Activated naive CD4-positive, alpha-beta T cell treated with anti-CD3 and anti-CD28 coated beads, Interleukin-2, amount 10 ng/mL, durations not matched to agents 7 days and 5 days (primary cell): ENCODE results near the gene FOXR1.
"Not testable (repeated sequence)": the region's sequence is repeated elsewhere in the genome, so short reads cannot be mapped to it uniquely, and the experiment has no call there.

Source experiments
- CTCF ChIA-PET: fragments of 350-600 bp; sonication (Branson Sonifier 250); formaldehyde crosslinking; loops from one replicate; lab custom pipeline; 2021; ENCODE audit warnings: antibody characterized with exemption; lab: Charles Lee
- DNase-seq: peaks from one replicate; pipeline ENCODE4 v3.0.0-alpha.2; 2020
- H3K27ac Mint-ChIP-seq: one replicate; pipeline ENCODE4 v1.8.0; 2021; ENCODE audit warnings: mild to moderate bottlenecking, moderate library complexity, mixed read lengths
- H3K27me3 Mint-ChIP-seq: one replicate; pipeline ENCODE4 v1.8.0; 2021; ENCODE audit warnings: mild to moderate bottlenecking, mixed read lengths
- H3K36me3 Mint-ChIP-seq: one replicate; pipeline ENCODE4 v1.8.0; 2021; ENCODE audit warnings: mixed read lengths
- H3K4me1 Mint-ChIP-seq: one replicate; pipeline ENCODE4 v1.8.0; 2021; ENCODE audit warnings: mixed read lengths
- H3K4me3 Mint-ChIP-seq: one replicate; pipeline ENCODE4 v1.8.0; 2021; ENCODE audit warnings: mild to moderate bottlenecking, moderate library complexity, mixed read lengths
- H3K9me3 Mint-ChIP-seq: one replicate; pipeline ENCODE4 v1.8.0; 2021; ENCODE audit warnings: mixed read lengths

The FOXR1 gene

DNA sequence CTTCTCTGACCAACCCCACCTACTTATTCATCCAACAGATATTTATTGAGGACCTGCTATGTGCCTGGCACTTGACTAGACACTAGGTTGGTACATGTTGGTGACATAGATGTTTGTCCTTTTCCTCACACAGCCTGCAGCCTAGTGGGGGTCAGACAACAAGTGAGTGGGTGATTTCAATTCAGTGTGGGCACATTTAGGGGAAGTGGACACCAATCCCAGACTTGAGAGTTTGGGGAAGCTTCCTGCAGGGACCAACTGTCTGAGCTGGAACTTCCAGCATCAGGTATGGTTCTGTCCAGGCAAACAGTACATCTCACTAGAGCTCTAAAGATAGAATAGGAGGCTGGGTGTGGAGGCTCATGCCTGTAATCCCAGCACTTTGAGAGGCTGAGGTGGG lies 40.0 kb upstream of the FOXR1 start:
- Mint-ChIP-seq H3K27me3 (peaks cover 8% of the 10 kb centered on the region), H3K9me3 (no peaks in the 10 kb centered on the region), H3K27ac (no peak overlapping the region), H3K4me3 (no peak overlapping the region), H3K36me3 (no peaks in the 10 kb centered on the region), H3K4me1 (peaks cover 41% of the 10 kb centered on the region)
- DNase-seq = no peak
- CTCF ChIA-PET = interaction anchor here (1.3 to 10.5 kb wide), 5 partner anchors 8 to 241 kb away, joined by 5 to 232 read pairs (median 16); no protein-coding TSS in a partner anchor

DNA sequence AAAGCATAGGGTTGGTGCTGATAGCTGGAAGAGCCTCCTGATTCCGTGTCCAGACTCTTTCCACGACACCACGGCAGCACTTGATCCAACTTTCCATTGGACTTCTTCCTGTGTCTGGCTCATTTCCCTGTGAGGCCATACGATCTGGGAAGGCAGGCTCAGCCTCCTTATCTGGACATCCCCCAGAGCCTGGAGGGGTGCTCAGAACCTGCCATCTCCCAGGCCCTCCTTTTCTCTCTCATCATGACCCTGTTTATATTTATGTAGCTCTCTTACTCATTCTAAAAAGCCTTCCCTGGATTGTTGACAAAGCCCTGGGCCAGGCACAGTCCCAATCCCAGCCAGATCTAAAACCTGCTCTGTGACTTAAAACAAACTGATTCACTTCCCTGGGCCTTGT lies 38.1 kb upstream of the FOXR1 start:
- H3K27ac Mint-ChIP-seq = no peak overlapping the region
- H3K4me1 Mint-ChIP-seq = peaks cover 23% of the 10 kb centered on the region
- CTCF ChIA-PET = interaction anchor here (0.6 kb wide), 2 partner anchors 149 to 159 kb away, joined by 3 read pairs; no protein-coding TSS in a partner anchor
- no peak overlapping the region for H3K4me3 Mint-ChIP-seq
- no peaks in the 10 kb centered on the region for H3K9me3 Mint-ChIP-seq
- H3K27me3 Mint-ChIP-seq = peaks cover 17% of the 10 kb centered on the region
- no peaks in the 10 kb centered on the region for H3K36me3 Mint-ChIP-seq
- DNase-seq = no peak

DNA sequence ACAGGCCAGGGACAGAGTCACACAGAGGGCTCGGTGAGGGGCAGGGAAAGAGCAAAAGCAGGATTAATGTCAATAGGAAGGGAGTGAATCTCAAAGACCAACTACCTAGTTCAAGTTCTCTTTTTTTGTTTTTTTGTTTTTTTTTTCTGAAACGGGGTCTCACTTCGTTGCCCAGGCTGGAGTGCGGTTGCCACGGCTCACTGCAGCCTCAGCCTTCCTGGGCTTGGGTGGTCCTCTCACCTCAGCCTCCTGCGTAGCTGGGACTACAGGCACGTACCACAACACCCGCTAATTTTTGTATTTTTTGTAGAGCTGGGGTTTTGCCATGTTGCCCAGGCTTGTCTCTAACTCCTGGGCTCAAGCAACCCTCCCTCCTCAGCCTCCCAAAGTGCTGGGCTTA lies 36.2 kb upstream of the FOXR1 start:
- CTCF ChIA-PET = interaction anchor here (1.5 kb wide), 1 partner anchor 26 kb away, joined by 3 read pairs; no protein-coding TSS in a partner anchor
- H3K36me3 Mint-ChIP-seq = no peaks in the 10 kb centered on the region
- peaks cover 34% of the 10 kb centered on the region for H3K4me1 Mint-ChIP-seq
- H3K27me3 Mint-ChIP-seq = peaks cover 26% of the 10 kb centered on the region
- no peaks in the 10 kb centered on the region for H3K9me3 Mint-ChIP-seq
- H3K4me3 Mint-ChIP-seq = no peak overlapping the region
- H3K27ac Mint-ChIP-seq = no peak overlapping the region
- DNase-seq = no peak

DNA sequence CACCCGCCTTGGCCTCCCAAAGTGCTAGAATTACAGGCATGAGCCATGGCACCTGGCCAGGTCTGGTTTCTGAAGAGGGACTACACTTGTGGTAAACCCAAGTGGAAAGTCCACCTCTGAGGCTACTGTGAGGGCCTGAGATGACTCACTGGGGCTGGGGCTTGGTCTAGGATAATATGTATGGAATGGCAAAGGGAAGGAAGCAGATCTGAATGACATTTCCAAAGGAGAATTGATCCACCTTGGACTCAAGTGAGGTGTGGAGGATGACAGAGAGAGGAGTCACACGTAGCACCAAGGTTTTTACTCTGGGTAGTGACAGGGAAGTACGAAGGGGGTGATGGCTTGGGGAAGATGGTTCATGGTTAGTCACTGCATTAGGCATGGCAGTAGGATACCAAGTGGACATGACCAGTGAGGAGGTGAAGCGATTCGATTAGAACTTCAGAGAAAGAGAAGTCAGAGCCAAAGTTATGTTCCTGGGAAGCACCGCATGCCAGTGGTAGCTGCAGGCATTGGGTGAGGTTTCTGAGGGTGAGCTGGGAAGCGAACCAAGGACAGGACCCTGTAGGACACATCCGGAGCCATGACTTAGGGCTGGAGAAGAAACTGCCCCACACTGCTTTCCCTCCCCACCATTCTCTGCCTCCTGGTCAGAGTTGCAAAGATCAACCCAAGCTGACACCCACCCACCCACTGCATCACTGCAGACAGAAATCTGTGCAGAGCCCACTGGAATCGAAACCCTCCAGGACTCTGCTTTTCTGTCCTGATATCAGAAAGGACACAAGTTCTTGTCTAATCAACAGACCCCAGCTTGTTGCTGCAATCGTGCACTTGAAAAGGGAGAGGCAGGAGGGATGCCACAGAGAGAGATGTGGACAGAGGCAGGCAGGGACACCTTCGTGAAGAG lies 32.8 kb upstream of the FOXR1 start:
- H3K27me3 Mint-ChIP-seq = peaks cover 32% of the 10 kb centered on the region
- CTCF ChIA-PET = interaction anchor here (0.7 to 2.9 kb wide), 2 partner anchors 8 to 13 kb away, joined by 3 to 21 read pairs; partner anchors contain the start of gene BCL9L
- H3K27ac Mint-ChIP-seq = peak overlapping the region; percentile 24
- no peaks in the 10 kb centered on the region for H3K9me3 Mint-ChIP-seq
- no peak overlapping the region for H3K4me3 Mint-ChIP-seq
- no peak for DNase-seq
- peaks cover 37% of the 10 kb centered on the region for H3K4me1 Mint-ChIP-seq
- H3K36me3 Mint-ChIP-seq = no peaks in the 10 kb centered on the region

DNA sequence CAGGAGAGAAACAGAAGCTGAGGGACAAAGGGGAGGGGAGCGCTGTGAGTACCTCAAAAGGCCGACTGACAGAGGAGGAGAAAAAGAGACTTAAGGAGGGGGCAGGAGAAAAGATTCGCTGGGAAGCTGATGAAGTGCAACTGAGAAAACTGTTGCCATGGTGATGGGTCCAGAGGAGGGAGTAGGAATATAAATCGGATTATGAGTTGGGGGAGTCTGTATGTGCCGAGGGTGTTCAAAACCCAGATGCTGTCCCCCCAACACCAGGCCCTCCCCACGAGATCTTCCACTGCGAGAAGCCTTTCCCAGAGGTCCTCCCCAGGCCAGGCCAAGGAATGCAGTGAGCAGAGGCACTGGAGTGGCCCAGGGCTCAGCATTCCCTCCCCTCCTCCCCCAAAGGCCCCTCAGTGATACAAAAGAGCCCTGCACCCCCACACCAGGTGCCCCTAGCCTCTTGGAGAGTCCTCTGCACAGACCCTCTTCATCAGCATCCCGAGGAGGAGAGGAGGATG lies 32.1 kb upstream of the FOXR1 start:
- no peak overlapping the region for H3K4me3 Mint-ChIP-seq

DNA sequence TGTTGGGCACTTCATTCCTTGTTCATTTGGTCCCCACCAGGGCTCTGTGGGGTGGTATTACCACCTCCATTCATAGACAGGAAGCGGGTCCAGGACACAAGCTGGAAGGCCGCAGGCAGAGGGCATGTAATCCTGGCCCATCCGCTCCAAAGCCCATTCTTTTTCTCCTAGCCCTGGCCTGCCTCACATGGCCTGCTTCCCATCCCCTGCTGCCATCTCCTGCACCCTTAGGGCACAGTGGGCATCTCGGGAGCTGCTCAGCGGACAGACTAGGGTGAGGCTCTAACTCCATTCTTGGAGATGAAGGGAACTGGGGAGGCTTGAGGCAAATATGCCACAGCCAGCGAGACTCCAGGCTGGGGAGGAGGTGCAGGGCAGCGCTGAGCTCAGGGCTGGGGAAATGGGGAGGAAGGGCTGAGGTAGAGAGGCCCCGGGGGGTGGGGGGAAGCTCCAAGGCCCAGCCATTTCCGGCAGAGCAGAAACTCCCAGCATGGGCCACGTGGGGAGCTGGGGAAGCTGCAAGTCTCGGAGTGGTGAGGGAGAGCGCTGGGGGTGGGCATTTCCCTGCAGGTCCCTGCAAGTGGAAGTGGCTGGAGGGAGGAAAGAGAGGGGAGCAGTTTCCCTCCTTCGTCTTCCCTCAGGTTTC lies 31.5 kb upstream of the FOXR1 start:
- Mint-ChIP-seq H3K4me1 (peaks cover 39% of the 10 kb centered on the region), H3K27ac (peak overlapping the region; percentile 56), H3K9me3 (no peaks in the 10 kb centered on the region), H3K36me3 (no peaks in the 10 kb centered on the region), H3K27me3 (peaks cover 35% of the 10 kb centered on the region), H3K4me3 (no peak overlapping the region)
- peak; percentile 82 for DNase-seq
- CTCF ChIA-PET = interaction anchor here (0.9 to 2.9 kb wide), 4 partner anchors 10 to 250 kb away, joined by 3 to 21 read pairs (median 4); no protein-coding TSS in a partner anchor

More for the DNA sequence above, 32.1 kb upstream of the FOXR1 start:
- Mint-ChIP-seq H3K36me3 (no peaks in the 10 kb centered on the region), H3K27ac (peak overlapping the region; percentile 24), H3K4me1 (peaks cover 37% of the 10 kb centered on the region), H3K27me3 (peaks cover 32% of the 10 kb centered on the region), H3K9me3 (no peaks in the 10 kb centered on the region)
- CTCF ChIA-PET = interaction anchor here (0.7 to 2.9 kb wide), 3 partner anchors 9 to 249 kb away, joined by 3 to 21 read pairs (median 3); partner anchors contain the start of gene BCL9L
- no peak for DNase-seq

DNA sequence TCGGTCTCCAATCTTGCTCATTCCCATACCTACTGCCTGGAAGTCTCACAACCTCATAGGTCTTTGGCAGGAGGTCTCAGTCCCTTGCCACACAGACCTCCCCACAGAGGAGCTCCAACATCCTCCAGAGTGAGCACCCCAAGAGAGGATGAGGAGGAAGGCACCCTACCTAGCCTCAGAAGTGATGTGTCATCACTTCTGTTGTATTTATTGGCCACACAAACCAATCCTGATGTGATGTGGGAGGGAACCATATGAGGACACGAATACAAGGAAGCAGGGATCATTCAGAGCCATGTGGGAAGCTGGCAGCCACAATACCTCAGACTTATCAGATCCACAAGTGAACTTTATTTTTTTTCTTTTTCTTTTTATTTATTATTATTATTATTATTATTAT lies 24.5 kb upstream of the FOXR1 start:
- CTCF ChIA-PET = interaction anchor here (1.2 to 1.6 kb wide), 2 partner anchors 17 to 258 kb away, joined by 3 to 9 read pairs; no protein-coding TSS in a partner anchor
- H3K4me1 Mint-ChIP-seq = peaks cover 7% of the 10 kb centered on the region
- no peak for DNase-seq
- no peak overlapping the region for H3K4me3 Mint-ChIP-seq
- no peaks in the 10 kb centered on the region for H3K36me3 Mint-ChIP-seq
- peaks cover 46% of the 10 kb centered on the region for H3K27me3 Mint-ChIP-seq
- H3K27ac Mint-ChIP-seq = no peak overlapping the region
- H3K9me3 Mint-ChIP-seq = no peaks in the 10 kb centered on the region

DNA sequence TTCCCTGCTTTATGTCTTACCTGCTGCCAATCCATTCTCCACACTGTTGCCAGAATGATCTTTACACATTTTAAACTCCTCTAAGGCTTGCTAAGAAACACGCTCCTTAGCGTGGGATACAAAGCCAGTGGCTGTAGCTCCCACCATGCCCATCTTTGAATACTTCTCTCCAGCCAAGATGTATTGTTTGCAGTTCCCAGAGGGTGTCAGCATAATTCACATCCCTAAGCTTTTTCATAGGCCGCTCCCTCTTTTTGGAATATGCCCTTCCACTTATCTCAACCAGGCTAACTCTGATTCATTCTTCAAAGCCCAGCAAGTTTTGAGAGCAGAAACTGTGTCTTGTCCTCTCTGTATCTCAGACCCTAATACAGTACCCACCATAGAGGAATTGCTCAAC lies 23.6 kb upstream of the FOXR1 start:
- CTCF ChIA-PET = interaction anchor here (1.3 to 1.4 kb wide), 2 partner anchors 9 to 18 kb away, joined by 4 read pairs; no protein-coding TSS in a partner anchor
- no peak for DNase-seq
- Mint-ChIP-seq H3K36me3 (no peaks in the 10 kb centered on the region), H3K27ac (no peak overlapping the region), H3K4me1 (peaks cover 7% of the 10 kb centered on the region), H3K27me3 (peaks cover 51% of the 10 kb centered on the region), H3K9me3 (no peaks in the 10 kb centered on the region), H3K4me3 (no peak overlapping the region)

DNA sequence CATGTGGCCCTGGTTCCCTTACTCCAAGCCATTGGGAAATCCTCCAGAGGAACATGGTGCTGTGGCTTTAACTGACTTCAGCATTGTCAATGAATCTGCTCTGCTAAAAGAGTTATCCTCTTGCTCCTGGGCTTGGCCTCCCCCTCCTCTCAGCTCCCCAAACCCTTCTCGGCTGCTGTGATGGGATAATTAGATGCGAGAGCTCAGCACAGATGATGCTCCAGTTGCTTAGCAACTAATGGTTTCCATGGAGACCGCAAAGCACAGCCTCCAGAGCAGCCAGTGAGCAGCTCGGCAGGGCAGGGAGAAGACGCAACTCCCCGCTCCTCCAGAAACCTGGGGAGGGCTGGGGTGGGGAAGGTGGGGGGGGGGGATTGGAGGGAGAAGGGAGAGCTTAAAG lies 18.3 kb upstream of the FOXR1 start:
- H3K4me3 Mint-ChIP-seq = no peak overlapping the region
- peaks cover 3% of the 10 kb centered on the region for H3K4me1 Mint-ChIP-seq
- no peak overlapping the region for H3K27ac Mint-ChIP-seq
- no peak for DNase-seq
- peaks cover 52% of the 10 kb centered on the region for H3K27me3 Mint-ChIP-seq
- CTCF ChIA-PET = interaction anchor here (0.6 to 1.3 kb wide), 2 partner anchors 47 to 263 kb away, joined by 3 to 5 read pairs; no protein-coding TSS in a partner anchor
- H3K9me3 Mint-ChIP-seq = no peaks in the 10 kb centered on the region
- no peaks in the 10 kb centered on the region for H3K36me3 Mint-ChIP-seq

DNA sequence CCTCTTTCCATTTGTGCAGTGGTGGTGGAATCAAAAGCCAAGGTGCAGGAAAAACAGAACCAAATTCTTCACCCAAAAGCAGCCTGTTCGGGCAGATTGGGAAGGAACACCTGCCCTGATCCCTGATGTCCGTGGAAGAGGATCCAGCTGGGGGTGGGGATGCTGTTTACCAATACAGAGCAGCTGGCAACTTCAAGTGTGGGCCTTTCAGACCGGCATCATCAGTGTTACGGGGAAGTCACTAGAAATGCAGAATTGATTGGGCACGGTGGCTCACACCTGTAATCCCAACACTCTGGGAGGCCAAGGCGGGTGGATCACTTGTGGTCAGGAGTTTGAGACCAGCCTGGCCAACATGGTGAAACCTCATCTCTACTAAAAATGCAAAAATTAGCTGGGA lies 17.6 kb upstream of the FOXR1 start:
- not testable (repeated sequence) for H3K4me1 Mint-ChIP-seq, H3K4me3 Mint-ChIP-seq, H3K27ac Mint-ChIP-seq, H3K9me3 Mint-ChIP-seq, H3K36me3 Mint-ChIP-seq, DNase-seq
- H3K27me3 Mint-ChIP-seq = peaks cover 51% of the 10 kb centered on the region
- CTCF ChIA-PET = interaction anchor here (0.7 to 1.3 kb wide), 5 partner anchors 11 to 264 kb away, joined by 3 to 6 read pairs (median 4); no protein-coding TSS in a partner anchor

DNA sequence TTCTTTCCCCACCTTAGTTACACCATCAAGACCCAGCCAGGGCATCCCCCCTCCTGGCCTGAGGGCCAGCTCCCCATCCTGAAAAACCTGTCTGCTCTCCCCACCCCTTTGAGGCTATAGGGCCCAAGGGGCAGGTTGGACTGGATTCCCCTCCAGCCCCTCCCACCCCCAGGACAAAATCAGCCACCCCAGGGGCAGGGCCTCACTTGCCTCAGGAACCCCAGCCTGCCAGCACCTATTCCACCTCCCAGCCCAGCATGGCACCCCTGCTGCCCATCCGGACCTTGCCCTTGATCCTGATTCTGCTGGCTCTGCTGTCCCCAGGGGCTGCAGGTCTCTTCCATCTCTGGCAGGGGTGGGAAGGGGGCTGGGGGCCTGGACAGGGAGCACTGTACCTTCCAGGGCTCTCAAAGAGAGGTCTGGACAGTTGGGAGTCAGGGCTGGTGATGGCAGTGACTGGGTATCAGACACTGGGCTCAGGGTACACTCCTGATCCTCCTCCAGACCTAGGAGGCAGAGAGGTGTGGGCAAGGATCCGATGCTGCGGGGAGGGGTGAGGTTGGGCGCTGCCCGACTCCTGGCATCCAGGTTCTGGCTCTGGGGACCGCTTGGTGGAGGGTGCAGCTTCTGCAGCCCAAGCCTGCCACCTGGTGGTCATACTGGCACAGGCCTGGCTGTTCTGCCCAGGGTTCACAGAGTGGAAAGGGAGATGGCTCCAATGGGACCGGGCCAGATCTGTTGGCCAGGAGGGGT lies 15.3 kb upstream of the FOXR1 start, which contains the start of gene UPK2:
Gene UPK2, plus strand, starts transcription at position 205 of the 753 bp plus-strand sequence. Its CDS starts 53 bp downstream, at position 258.
- Mint-ChIP-seq H3K36me3 (no peaks in the 10 kb centered on the region), H3K27ac (no peak within 1 kb of the TSS), H3K9me3 (no peaks in the 10 kb centered on the region), H3K4me3 (no peak within 1 kb of the TSS), H3K4me1 (peaks cover 3% of the 10 kb centered on the region), H3K27me3 (peaks cover 55% of the 10 kb centered on the region)
- DNase-seq = peak; percentile 93
- CTCF ChIA-PET = interaction anchor here (0.6 to 2.8 kb wide), 17 partner anchors 8 to 266 kb away, joined by 3 to 15 read pairs (median 4); no protein-coding TSS in a partner anchor

DNA sequence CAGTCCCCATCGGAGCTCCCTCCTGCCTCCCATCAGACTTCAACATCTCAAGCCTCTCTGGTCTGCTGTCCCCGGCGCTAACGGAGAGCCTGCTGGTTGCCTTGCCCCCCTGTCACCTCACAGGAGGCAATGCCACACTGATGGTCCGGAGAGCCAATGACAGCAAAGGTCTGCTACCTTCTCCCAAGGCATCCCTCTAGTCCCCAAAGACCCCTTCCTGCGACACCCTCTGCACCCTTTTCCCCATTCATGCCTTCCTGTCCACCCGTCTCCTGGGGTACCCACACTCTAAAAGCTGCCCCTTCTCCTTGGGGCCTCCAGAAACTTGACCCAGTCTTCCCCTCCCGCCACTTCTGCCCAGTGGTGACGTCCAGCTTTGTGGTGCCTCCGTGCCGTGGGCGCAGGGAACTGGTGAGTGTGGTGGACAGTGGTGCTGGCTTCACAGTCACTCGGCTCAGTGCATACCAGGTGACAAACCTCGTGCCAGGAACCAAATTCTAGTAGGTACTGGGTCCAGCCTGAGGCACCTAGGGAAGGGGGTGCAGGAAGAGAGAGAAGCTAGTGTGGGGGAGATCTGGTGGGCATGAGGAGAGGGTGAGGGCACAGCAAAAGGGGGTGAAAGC lies 14.6 kb upstream of the FOXR1 start:
- Mint-ChIP-seq H3K4me3 (no peak overlapping the region), H3K36me3 (no peaks in the 10 kb centered on the region)
- CTCF ChIA-PET = interaction anchor here (0.6 to 2.8 kb wide), 22 partner anchors 9 to 267 kb away, joined by 3 to 15 read pairs (median 4); no protein-coding TSS in a partner anchor

More for the DNA sequence above, 14.6 kb upstream of the FOXR1 start:
- Mint-ChIP-seq H3K4me1 (peaks cover 3% of the 10 kb centered on the region), H3K27ac (no peak overlapping the region), H3K9me3 (no peaks in the 10 kb centered on the region), H3K27me3 (peaks cover 50% of the 10 kb centered on the region)
- no peak for DNase-seq
